HL-60 (cell line): ENCODE data around the gene VOPP1.

Source experiments
- DNase-seq, 2 experiments: peaks; one replicate each; pipeline ENCODE4 v3.0.0-alpha.2; 2010 to 2020; ENCODE audit warnings: low read depth in 1 of 2, low spot score in 1 of 2
- H3K27ac ChIP-seq: fragments of 250-450 bp; sonication (Bioruptor Pico); replicated peaks from 2 replicates; pipeline ENCODE4 v1.5.1; 2020; ENCODE audit warnings: mild to moderate bottlenecking, moderate library complexity
- H3K27me3 ChIP-seq: fragments of 250-450 bp; sonication (Bioruptor Pico); 2 replicates; pipeline ENCODE4 v1.5.1; 2021; ENCODE audit warnings: mild to moderate bottlenecking, moderate library complexity; ENCODE audit not compliant: insufficient read depth, poor library complexity, severe bottlenecking
- H3K4me3 ChIP-seq: replicated peaks from 2 replicates; pipeline ENCODE4 v1.5.1; 2011; ENCODE audit warnings: mild to moderate bottlenecking, control low read depth, low read length; ENCODE audit not compliant: insufficient read depth
- GABPA ChIP-seq: IDR thresholded peaks from 2 replicates; pipeline ENCODE4 v1.6.1; 2012; ENCODE audit warnings: low read depth
- POLR2AphosphoS5 ChIP-seq: IDR thresholded peaks from 2 replicates; pipeline ENCODE4 v1.6.1; 2012; ENCODE audit warnings: low read depth
- SPI1 ChIP-seq: IDR thresholded peaks from 2 replicates; pipeline ENCODE4 v1.6.1; 2012; ENCODE audit warnings: low read depth, mild to moderate bottlenecking, borderline replicate concordance
- TF ChIP-seq, protein P1 (sequence below): IDR thresholded peaks from one replicate; pipeline ENCODE4 v1.5.1; 2011; ENCODE audit warnings: low read length, control low read depth, inconsistent platforms; ENCODE audit not compliant: insufficient read depth
- TF ChIP-seq, protein P2 (sequence below): IDR thresholded peaks from 2 replicates; pipeline ENCODE4 v1.6.1; 2012; ENCODE audit warnings: low read depth; ENCODE audit not compliant: insufficient replicate concordance

Gene VOPP1

DNA sequence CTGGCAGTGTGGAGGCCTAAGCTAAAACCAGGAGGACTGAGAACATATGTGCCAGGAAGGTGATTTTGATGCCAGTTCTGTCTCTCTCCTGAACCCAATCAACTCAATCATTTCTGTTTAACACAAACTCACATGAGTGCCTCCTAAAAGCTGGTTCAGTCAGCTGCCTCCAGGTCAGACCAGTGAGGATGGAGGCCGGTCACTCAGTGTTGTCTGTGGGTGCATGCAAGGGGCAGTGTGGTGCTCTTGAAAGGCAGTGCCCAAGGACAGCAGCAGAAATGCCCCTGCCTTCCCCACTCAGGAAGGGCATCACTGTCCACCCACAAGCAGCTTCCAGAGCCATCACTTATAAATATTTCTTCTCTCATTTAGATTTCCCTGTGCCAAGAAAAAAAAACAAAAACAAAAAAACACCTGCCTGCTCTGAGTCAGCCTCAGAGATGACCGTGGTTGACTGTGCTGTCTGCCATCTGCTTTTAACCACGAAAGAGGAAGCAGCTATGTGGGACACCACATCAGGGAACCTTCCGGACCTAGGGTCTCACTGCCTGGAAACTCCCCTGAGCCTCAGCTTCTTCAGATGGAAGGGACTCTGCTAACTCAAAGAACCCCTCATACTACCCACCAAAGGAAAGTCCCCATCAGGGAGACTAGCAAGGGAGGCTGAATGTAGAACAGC, 39.1 kb downstream of the VOPP1 start:
- peak; percentile 61 to 87 for DNase-seq
- no peak overlapping the region for H3K4me3 ChIP-seq
- peak; percentile 93 for TF ChIP-seq POLR2AphosphoS5
- TF ChIP-seq GABPA = peak; percentile 53
- TF ChIP-seq, protein P1, sequence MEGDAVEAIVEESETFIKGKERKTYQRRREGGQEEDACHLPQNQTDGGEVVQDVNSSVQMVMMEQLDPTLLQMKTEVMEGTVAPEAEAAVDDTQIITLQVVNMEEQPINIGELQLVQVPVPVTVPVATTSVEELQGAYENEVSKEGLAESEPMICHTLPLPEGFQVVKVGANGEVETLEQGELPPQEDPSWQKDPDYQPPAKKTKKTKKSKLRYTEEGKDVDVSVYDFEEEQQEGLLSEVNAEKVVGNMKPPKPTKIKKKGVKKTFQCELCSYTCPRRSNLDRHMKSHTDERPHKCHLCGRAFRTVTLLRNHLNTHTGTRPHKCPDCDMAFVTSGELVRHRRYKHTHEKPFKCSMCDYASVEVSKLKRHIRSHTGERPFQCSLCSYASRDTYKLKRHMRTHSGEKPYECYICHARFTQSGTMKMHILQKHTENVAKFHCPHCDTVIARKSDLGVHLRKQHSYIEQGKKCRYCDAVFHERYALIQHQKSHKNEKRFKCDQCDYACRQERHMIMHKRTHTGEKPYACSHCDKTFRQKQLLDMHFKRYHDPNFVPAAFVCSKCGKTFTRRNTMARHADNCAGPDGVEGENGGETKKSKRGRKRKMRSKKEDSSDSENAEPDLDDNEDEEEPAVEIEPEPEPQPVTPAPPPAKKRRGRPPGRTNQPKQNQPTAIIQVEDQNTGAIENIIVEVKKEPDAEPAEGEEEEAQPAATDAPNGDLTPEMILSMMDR = no peak
- peak; percentile 79; the same call in 1 of the 2 replicates for TF ChIP-seq SPI1
- TF ChIP-seq, protein P2, sequence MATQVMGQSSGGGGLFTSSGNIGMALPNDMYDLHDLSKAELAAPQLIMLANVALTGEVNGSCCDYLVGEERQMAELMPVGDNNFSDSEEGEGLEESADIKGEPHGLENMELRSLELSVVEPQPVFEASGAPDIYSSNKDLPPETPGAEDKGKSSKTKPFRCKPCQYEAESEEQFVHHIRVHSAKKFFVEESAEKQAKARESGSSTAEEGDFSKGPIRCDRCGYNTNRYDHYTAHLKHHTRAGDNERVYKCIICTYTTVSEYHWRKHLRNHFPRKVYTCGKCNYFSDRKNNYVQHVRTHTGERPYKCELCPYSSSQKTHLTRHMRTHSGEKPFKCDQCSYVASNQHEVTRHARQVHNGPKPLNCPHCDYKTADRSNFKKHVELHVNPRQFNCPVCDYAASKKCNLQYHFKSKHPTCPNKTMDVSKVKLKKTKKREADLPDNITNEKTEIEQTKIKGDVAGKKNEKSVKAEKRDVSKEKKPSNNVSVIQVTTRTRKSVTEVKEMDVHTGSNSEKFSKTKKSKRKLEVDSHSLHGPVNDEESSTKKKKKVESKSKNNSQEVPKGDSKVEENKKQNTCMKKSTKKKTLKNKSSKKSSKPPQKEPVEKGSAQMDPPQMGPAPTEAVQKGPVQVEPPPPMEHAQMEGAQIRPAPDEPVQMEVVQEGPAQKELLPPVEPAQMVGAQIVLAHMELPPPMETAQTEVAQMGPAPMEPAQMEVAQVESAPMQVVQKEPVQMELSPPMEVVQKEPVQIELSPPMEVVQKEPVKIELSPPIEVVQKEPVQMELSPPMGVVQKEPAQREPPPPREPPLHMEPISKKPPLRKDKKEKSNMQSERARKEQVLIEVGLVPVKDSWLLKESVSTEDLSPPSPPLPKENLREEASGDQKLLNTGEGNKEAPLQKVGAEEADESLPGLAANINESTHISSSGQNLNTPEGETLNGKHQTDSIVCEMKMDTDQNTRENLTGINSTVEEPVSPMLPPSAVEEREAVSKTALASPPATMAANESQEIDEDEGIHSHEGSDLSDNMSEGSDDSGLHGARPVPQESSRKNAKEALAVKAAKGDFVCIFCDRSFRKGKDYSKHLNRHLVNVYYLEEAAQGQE = no peak
- H3K27ac ChIP-seq = peak overlapping the region; percentile 63
- H3K27me3 ChIP-seq = no peaks in the 10 kb centered on the region

DNA sequence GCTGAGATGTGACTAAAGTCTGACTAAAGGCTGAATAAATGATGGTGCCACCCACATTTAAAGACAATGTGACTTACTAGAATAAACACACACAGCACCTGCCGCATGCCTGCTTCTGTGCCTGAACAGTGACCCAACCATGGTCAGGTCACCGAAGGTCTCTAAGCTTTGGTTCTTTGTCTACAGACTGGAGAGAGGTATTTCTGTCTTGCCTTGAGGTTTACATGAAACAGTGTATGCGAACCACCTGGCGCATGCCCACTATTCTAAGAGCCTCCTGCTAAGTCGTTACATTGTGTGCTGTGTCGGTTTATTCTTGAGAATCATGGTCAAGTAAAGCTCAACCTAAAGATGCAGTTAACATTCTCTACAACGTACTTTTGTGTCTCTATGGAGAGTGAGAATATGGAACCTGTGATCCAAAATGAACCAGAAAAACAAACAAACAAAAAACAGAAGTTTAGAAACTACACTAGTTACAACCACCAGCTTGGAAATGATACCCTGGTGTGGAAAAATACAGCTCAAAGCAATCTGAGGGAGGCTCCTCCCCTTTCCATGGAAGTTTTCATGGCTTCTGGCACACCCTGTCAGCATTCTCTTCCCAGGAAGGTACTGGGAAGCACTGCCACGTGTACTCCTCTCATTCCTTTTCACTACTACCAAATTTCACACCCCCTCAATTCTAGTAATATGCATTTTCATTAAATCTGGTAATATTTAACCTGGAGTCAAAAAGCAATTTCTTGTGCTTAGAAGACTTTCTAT, 40.0 kb downstream of the VOPP1 start:
- TF ChIP-seq GABPA (no peak), POLR2AphosphoS5 (no peak)
- TF ChIP-seq, protein P2 = no peak
- Histone ChIP-seq H3K4me3 (no peak overlapping the region), H3K27me3 (no peaks in the 10 kb centered on the region), H3K27ac (no peak overlapping the region; the same call in 1 of the 2 replicates)
- DNase-seq = no peak

DNA sequence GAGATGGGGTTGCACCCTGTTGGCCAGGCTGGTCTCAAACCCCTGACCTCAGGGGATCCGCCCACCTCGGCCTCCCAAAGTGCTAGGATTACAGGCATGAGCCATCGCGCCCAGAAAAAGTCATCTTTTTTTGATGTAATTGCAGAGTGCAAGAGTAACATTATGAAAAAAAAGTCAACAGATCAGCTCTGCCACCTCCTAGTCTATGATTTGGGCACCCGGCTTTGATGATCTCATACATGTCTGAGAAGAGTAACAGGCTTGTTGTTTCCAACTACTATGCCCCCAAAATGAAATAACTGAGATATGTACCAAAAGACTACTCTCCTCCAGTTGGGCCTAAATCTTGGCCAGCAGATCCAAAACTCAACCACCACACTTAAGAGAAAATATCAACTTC, 40.8 kb downstream of the VOPP1 start:
- Histone ChIP-seq H3K27ac (no peak overlapping the region), H3K4me3 (no peak overlapping the region), H3K27me3 (no peaks in the 10 kb centered on the region)
- DNase-seq = no peak
- TF ChIP-seq GABPA = no peak
- no peak for TF ChIP-seq SPI1
- TF ChIP-seq POLR2AphosphoS5 = no peak
- TF ChIP-seq, protein P1 = no peak

DNA sequence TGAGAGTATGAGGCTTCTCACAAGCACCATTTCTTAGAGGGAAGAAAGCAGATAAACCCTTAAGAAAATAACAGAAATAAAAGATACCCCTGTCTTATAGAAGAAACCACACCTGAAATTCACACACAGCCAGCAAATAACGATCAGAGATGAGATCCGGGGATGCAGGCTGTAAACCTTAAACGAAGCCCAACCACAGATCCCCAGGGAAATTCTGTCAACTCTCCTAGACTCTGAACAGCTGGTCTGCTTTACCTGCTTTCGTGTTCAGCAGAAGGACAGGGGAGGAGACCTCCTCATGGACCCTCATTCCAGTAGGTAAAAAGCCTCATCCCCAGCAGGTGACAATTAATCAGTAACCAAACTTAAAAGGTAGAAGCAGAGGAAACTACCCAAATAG, 45.0 kb downstream of the VOPP1 start:
- DNase-seq = no peak
- Histone ChIP-seq H3K27me3 (no peaks in the 10 kb centered on the region), H3K4me3 (no peak overlapping the region), H3K27ac (no peak overlapping the region)
- TF ChIP-seq, protein P2 = no peak
- TF ChIP-seq SPI1 (no peak), POLR2AphosphoS5 (no peak), GABPA (no peak)
- TF ChIP-seq, protein P1 = no peak
